HuH-7 (cell line): ENCODE data around the gene TWIST2.

ENCODE experiments used
- DNase-seq: peaks from one replicate; pipeline ENCODE4 v3.0.0; 2011; ENCODE audit warnings: low spot score

The TWIST2 gene

GRCh38 chr2:238906254-238906935 lies 58.5 kb downstream of the TWIST2 start:
- DNase-seq, result no peak

GRCh38 chr2:238906936-238907716 lies 59.2 kb downstream of the TWIST2 start:
- no peak for DNase-seq

GRCh38 chr2:238907717-238908173 lies 59.9 kb downstream of the TWIST2 start:
- DNase-seq, result no peak

GRCh38 chr2:238908960-238909951 lies 61.4 kb downstream of the TWIST2 start:
- DNase-seq, result peak; percentile 33

GRCh38 chr2:238910751-238911351 lies 63.0 kb downstream of the TWIST2 start:
- no peak for DNase-seq

GRCh38 chr2:238911376-238912227 lies 63.7 kb downstream of the TWIST2 start:
- no peak for DNase-seq

GRCh38 chr2:238912228-238912915 lies 64.5 kb downstream of the TWIST2 start:
- no peak for DNase-seq

- no peak for DNase-seq
Measured at GRCh38 chr2:238912916-238913875, 65.3 kb downstream of the TWIST2 start.

- DNase-seq, result no peak
Measured at GRCh38 chr2:238913931-238914647, 66.2 kb downstream of the TWIST2 start.

GRCh38 chr2:238914648-238915015 lies 66.7 kb downstream of the TWIST2 start:
- no peak for DNase-seq

GRCh38 chr2:238915196-238915595 lies 67.3 kb downstream of the TWIST2 start:
- DNase-seq, result no peak

GRCh38 chr2:238915596-238915995 lies 67.7 kb downstream of the TWIST2 start:
- no peak for DNase-seq

GRCh38 chr2:238916176-238916874 lies 68.4 kb downstream of the TWIST2 start:
- no peak for DNase-seq

- DNase-seq, result no peak
Measured at GRCh38 chr2:238916875-238917590, 69.1 kb downstream of the TWIST2 start.

- DNase-seq, result no peak
Measured at GRCh38 chr2:238919307-238919706, 71.4 kb downstream of the TWIST2 start.

GRCh38 chr2:238920053-238920452 lies 72.2 kb downstream of the TWIST2 start:
- no peak for DNase-seq

- no peak for DNase-seq
Measured at GRCh38 chr2:238920601-238921001, 72.7 kb downstream of the TWIST2 start.
